ENCODE measurements around the gene ARHGEF39. TPM values are rescaled to one million over a fixed set of nuclear protein-coding genes. Genes with fewer than 3 reads are reported as not detected.

Gene ARHGEF39
- total and polyA plus RNA-seq, 2 experiments from 2014 or later, result 5.2 to 9.4 TPM

DNA sequence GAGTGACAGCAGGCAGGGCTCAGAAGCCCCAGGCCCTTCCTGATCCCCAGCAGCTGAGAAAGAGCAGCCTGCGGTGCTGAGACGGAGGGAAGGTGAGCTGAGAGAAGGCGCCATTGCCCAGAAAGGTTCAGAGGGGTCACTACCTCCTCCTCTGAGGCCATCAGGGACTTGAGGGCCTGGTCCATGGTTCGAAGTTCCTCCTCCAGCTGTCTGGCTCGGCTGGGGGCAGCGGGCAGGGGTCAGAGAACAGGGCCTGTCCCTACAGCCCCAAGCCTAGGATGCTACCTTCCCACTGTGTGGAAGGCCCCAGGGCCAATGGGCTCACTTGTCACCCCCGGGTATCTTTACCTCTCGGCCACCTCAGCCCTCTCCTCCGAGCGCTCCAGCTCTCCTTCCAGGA, 19.9 kb upstream of the ARHGEF39 start:
- Histone ChIP-seq H3K4me1 (ENCODE audit: insufficient read depth) (peaks cover 13% of the 10 kb centered on the region), H3K9me2 (replicated peaks; ENCODE audit: insufficient read depth) (no peaks in the 10 kb centered on the region), H3K9me3 (ENCODE audit: low read depth) (no peaks in the 10 kb centered on the region), H3K27me3 (no peaks in the 10 kb centered on the region), H3K36me3 (replicated peaks; ENCODE audit: insufficient read depth, low read depth) (no peaks in the 10 kb centered on the region), H3K4me2 (no peak overlapping the region), H2AFZ (no peak overlapping the region), H3K4me3 (no peak overlapping the region), H3K79me2 (peaks cover 3% of the 10 kb centered on the region), H3K27ac (no peak overlapping the region), H4K20me1 (ENCODE audit: insufficient read depth, poor library complexity, severe bottlenecking) (no peaks in the 10 kb centered on the region)
- WGBS (ENCODE audit: low lambda C conversion rate, missing lambda C conversion rate), result 97% methylated on average over 10 of the region's 10 CpGs
- TF ChIP-seq CTCF (IDR thresholded peaks at IDR 0.05; ENCODE audit: poor library complexity) (no peak), EZH2 (IDR thresholded peaks at IDR 0.05; ENCODE audit: borderline replicate concordance) (no peak), EZH2phosphoT487 (IDR thresholded peaks at IDR 0.05; ENCODE audit: low read depth, severe bottlenecking, unreplicated experiment) (no peak)
- no peak for DNase-seq (ENCODE audit: low spot score)

DNA sequence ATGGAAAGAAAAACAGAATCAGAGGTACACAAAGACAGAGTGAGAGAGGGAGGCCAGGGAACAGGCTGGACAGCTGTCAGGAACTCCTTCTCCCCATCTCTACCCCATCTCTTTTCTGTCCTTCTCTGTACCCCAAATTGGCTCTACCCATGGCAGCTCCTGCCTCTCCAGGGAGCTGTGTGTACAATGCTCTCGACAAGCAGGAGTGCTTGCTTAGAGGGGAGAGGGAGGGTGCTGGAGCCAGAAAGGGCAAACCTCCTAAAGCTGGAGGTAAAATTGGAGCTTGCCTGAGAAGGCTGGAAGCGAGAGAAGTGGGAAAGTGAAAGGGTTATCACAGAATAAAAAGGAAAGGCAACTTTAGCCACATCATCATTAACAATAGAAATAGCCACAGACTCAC, 18.3 kb upstream of the ARHGEF39 start:
- H3K4me2 ChIP-seq, result no peak overlapping the region
- no peak overlapping the region for H3K4me3 ChIP-seq
- H4K20me1 ChIP-seq (ENCODE audit: insufficient read depth, poor library complexity, severe bottlenecking), result no peaks in the 10 kb centered on the region
- no peaks in the 10 kb centered on the region for H3K9me2 ChIP-seq (replicated peaks; ENCODE audit: insufficient read depth)
- no peaks in the 10 kb centered on the region for H3K9me3 ChIP-seq (ENCODE audit: low read depth)
- no peaks in the 10 kb centered on the region for H3K36me3 ChIP-seq (replicated peaks; ENCODE audit: insufficient read depth, low read depth)
- TF ChIP-seq EZH2 (IDR thresholded peaks at IDR 0.05; ENCODE audit: borderline replicate concordance) (no peak), EZH2phosphoT487 (IDR thresholded peaks at IDR 0.05; ENCODE audit: low read depth, severe bottlenecking, unreplicated experiment) (no peak), CTCF (IDR thresholded peaks at IDR 0.05; ENCODE audit: poor library complexity) (no peak)
- no peak for DNase-seq (ENCODE audit: low spot score)
- H3K27me3 ChIP-seq, result no peaks in the 10 kb centered on the region
- peaks cover under 1% of the 10 kb centered on the region for H3K4me1 ChIP-seq (ENCODE audit: insufficient read depth)
- 87% methylated on average over 2 of the region's 2 CpGs for WGBS (ENCODE audit: low lambda C conversion rate, missing lambda C conversion rate)
- no peak overlapping the region for H2AFZ ChIP-seq
- H3K79me2 ChIP-seq, result no peaks in the 10 kb centered on the region
- no peak overlapping the region for H3K27ac ChIP-seq

- no peak overlapping the region for H3K4me3 ChIP-seq
- DNase-seq (ENCODE audit: low spot score), result no peak
- no peaks in the 10 kb centered on the region for H3K79me2 ChIP-seq
- no peaks in the 10 kb centered on the region for H3K27me3 ChIP-seq
- no peak for TF ChIP-seq EZH2phosphoT487 (IDR thresholded peaks at IDR 0.05; ENCODE audit: low read depth, severe bottlenecking, unreplicated experiment)
- no peak for TF ChIP-seq CTCF (IDR thresholded peaks at IDR 0.05; ENCODE audit: poor library complexity)
- no peak for TF ChIP-seq EZH2 (IDR thresholded peaks at IDR 0.05; ENCODE audit: borderline replicate concordance)
- H3K36me3 ChIP-seq (replicated peaks; ENCODE audit: insufficient read depth, low read depth), result no peaks in the 10 kb centered on the region
- 95% methylated on average over 10 of the region's 10 CpGs for WGBS (ENCODE audit: low lambda C conversion rate, missing lambda C conversion rate)
- H3K4me2 ChIP-seq, result no peak overlapping the region
- no peak overlapping the region for H3K27ac ChIP-seq
- no peaks in the 10 kb centered on the region for H4K20me1 ChIP-seq (ENCODE audit: insufficient read depth, poor library complexity, severe bottlenecking)
- no peak overlapping the region for H2AFZ ChIP-seq
- H3K9me3 ChIP-seq (ENCODE audit: low read depth), result no peaks in the 10 kb centered on the region
- no peaks in the 10 kb centered on the region for H3K4me1 ChIP-seq (ENCODE audit: insufficient read depth)
- H3K9me2 ChIP-seq (replicated peaks; ENCODE audit: insufficient read depth), result no peaks in the 10 kb centered on the region
Measured at GRCh38 chr9:35682520-35683315, 17.7 kb upstream of the ARHGEF39 start.

Data from hepatocyte (in vitro differentiated cells).